SW 1271 (cell line): ENCODE measurements around the gene HMOX2.

Experiments
- DNase-seq, 2 experiments: peaks; one replicate each; lab custom pipeline; 2025; lab: John Stamatoyannopoulos, UW

Gene HMOX2

GRCh38 chr16:4525069-4525468, 48.9 kb downstream of the HMOX2 start:
- DNase-seq: no peak

- no peak for DNase-seq
Observed at GRCh38 chr16:4525634-4526277, 49.6 kb downstream of the HMOX2 start.

GRCh38 chr16:4529085-4530060, 53.2 kb downstream of the HMOX2 start:
- DNase-seq: no peak

- no peak for DNase-seq
Observed at GRCh38 chr16:4531811-4532210, 55.6 kb downstream of the HMOX2 start.

GRCh38 chr16:4532238-4532637, 56.0 kb downstream of the HMOX2 start:
- no peak for DNase-seq

GRCh38 chr16:4533490-4533889, 57.3 kb downstream of the HMOX2 start:
- DNase-seq: no peak

GRCh38 chr16:4534151-4534790, 58.1 kb downstream of the HMOX2 start:
- DNase-seq: no peak

GRCh38 chr16:4535627-4536108, 59.5 kb downstream of the HMOX2 start:
- DNase-seq: no peak

- DNase-seq: no peak
Observed at GRCh38 chr16:4536391-4537106, 60.4 kb downstream of the HMOX2 start.

GRCh38 chr16:4537376-4538343, 61.5 kb downstream of the HMOX2 start:
- no peak for DNase-seq

- DNase-seq: peak; percentile 68 to 85
Observed at GRCh38 chr16:4538350-4539235, 62.4 kb downstream of the HMOX2 start, which contains the start of gene CDIP1. TSS of gene CDIP1 (minus strand) at chr16:4538773. CDS start at chr16:4514130, 24,643 bp downstream.

- no peak for DNase-seq
Observed at GRCh38 chr16:4539716-4540284, 63.6 kb downstream of the HMOX2 start.

- no peak for DNase-seq
Observed at GRCh38 chr16:4544473-4544872, 68.3 kb downstream of the HMOX2 start.

- no peak for DNase-seq
Observed at GRCh38 chr16:4548124-4548523, 71.9 kb downstream of the HMOX2 start.

- DNase-seq: no peak
Observed at GRCh38 chr16:4550591-4550990, 74.4 kb downstream of the HMOX2 start.

- DNase-seq: no peak
Observed at GRCh38 chr16:4552541-4552940, 76.3 kb downstream of the HMOX2 start.

- DNase-seq: no peak
Observed at GRCh38 chr16:4556112-4556511, 79.9 kb downstream of the HMOX2 start, which contains the start of gene C16orf96. TSS of gene C16orf96 (plus strand) at chr16:4556340. CDS start at chr16:4556490, 150 bp downstream.

GRCh38 chr16:4556580-4556979, 80.4 kb downstream of the HMOX2 start:
- DNase-seq: no peak

- DNase-seq: no peak
Observed at GRCh38 chr16:4557973-4558372, 81.8 kb downstream of the HMOX2 start.
